HG03520 (cell line): ENCODE data around the gene NRG3.

Experiments
- ATAC-seq: cut with Tn5 transposase; IDR thresholded peaks from one replicate; pipeline ENCODE4 v1.9.1; 2021; ENCODE audit warnings: mild to moderate bottlenecking, moderate library complexity; ENCODE audit not compliant: unreplicated experiment

Gene NRG3

GRCh38 chr10:82759050-82759449 lies 884.1 kb downstream of the NRG3 start:
- ATAC-seq = no peak

GRCh38 chr10:82762641-82763040 lies 887.6 kb downstream of the NRG3 start:
- no peak for ATAC-seq

- no peak for ATAC-seq
These were observed 893.0 kb downstream of the NRG3 start for GRCh38 chr10:82768040-82768439.

- ATAC-seq = no peak
These were observed 903.9 kb downstream of the NRG3 start for GRCh38 chr10:82778908-82779307.

GRCh38 chr10:82796510-82796909 lies 921.5 kb downstream of the NRG3 start:
- ATAC-seq = no peak

- ATAC-seq = no peak
These were observed 926.3 kb downstream of the NRG3 start for GRCh38 chr10:82801289-82801688.

- no peak for ATAC-seq
These were observed 936.6 kb downstream of the NRG3 start for GRCh38 chr10:82811621-82812020.

GRCh38 chr10:82813856-82814255 lies 938.9 kb downstream of the NRG3 start:
- ATAC-seq = no peak

- ATAC-seq = no peak
These were observed 939.6 kb downstream of the NRG3 start for GRCh38 chr10:82814635-82815034.

GRCh38 chr10:82815680-82816079 lies 940.7 kb downstream of the NRG3 start:
- no peak for ATAC-seq

GRCh38 chr10:82817676-82818422 lies 942.9 kb downstream of the NRG3 start:
- ATAC-seq = no peak

GRCh38 chr10:82821043-82821442 lies 946.0 kb downstream of the NRG3 start:
- no peak for ATAC-seq

- no peak for ATAC-seq
These were observed 951.1 kb downstream of the NRG3 start for GRCh38 chr10:82826132-82826531.

- ATAC-seq = no peak
These were observed 952.9 kb downstream of the NRG3 start for GRCh38 chr10:82827901-82828300.

- ATAC-seq = no peak
These were observed 972.2 kb downstream of the NRG3 start for GRCh38 chr10:82847242-82847641.

GRCh38 chr10:82850191-82850590 lies 975.2 kb downstream of the NRG3 start:
- no peak for ATAC-seq

GRCh38 chr10:82856957-82857613 lies 982.1 kb downstream of the NRG3 start:
- no peak for ATAC-seq

GRCh38 chr10:82861889-82862288 lies 986.9 kb downstream of the NRG3 start:
- ATAC-seq = no peak

GRCh38 chr10:82865366-82865765 lies 990.4 kb downstream of the NRG3 start:
- no peak for ATAC-seq

GRCh38 chr10:82866424-82867020 lies 991.5 kb downstream of the NRG3 start:
- ATAC-seq = no peak

GRCh38 chr10:82867056-82867455 lies 992.1 kb downstream of the NRG3 start:
- ATAC-seq = no peak

GRCh38 chr10:82874671-82875070 lies 999.7 kb downstream of the NRG3 start:
- no peak for ATAC-seq
